Mesothelial cell of epicardium (in vitro differentiated cells): ENCODE data around the gene SIGLEC6. TPM values are rescaled to one million over a fixed set of nuclear protein-coding genes. Genes with fewer than 3 reads are reported as not detected.

Source experiments
- DNase-seq, 2 experiments: peaks; one replicate each; pipeline ENCODE4 v3.0.0; 2021; ENCODE audit warnings: low spot score in 2 of 2; ENCODE audit not compliant: unreplicated experiment in 2 of 2
- H3K27ac Mint-ChIP-seq: 2 replicates; pipeline ENCODE4 v1.8.0; 2021; ENCODE audit warnings: mixed read lengths
- H3K27me3 Mint-ChIP-seq: 2 replicates; pipeline ENCODE4 v1.8.0; 2021; ENCODE audit warnings: low read depth, mixed read lengths
- H3K36me3 Mint-ChIP-seq: 2 replicates; pipeline ENCODE4 v1.8.0; 2021; ENCODE audit warnings: mixed read lengths
- H3K4me1 Mint-ChIP-seq: 2 replicates; pipeline ENCODE4 v1.8.0; 2021; ENCODE audit warnings: mixed read lengths
- H3K4me3 Mint-ChIP-seq: 2 replicates; pipeline ENCODE4 v1.8.0; 2021; ENCODE audit warnings: mild to moderate bottlenecking, moderate library complexity, mixed read lengths
- H3K9me3 Mint-ChIP-seq: 2 replicates; pipeline ENCODE4 v1.8.0; 2021; ENCODE audit warnings: mixed read lengths
- total RNA-seq: library from RNA; stranded (reverse); gene quantifications from 3 replicates; pipeline ENCODE4 v1.2.1, GENCODE V29; 2021
- TF ChIP-seq, protein P1 (sequence below): fragments of 200-600 bp; sonication (generic); IDR thresholded peaks from one replicate; pipeline ENCODE4 v1.5.0; 2021; ENCODE audit warnings: antibody characterized with exemption; ENCODE audit not compliant: unreplicated experiment

The SIGLEC6 gene
- total RNA-seq, 1 donor from 2014 or later: not detected

DNA sequence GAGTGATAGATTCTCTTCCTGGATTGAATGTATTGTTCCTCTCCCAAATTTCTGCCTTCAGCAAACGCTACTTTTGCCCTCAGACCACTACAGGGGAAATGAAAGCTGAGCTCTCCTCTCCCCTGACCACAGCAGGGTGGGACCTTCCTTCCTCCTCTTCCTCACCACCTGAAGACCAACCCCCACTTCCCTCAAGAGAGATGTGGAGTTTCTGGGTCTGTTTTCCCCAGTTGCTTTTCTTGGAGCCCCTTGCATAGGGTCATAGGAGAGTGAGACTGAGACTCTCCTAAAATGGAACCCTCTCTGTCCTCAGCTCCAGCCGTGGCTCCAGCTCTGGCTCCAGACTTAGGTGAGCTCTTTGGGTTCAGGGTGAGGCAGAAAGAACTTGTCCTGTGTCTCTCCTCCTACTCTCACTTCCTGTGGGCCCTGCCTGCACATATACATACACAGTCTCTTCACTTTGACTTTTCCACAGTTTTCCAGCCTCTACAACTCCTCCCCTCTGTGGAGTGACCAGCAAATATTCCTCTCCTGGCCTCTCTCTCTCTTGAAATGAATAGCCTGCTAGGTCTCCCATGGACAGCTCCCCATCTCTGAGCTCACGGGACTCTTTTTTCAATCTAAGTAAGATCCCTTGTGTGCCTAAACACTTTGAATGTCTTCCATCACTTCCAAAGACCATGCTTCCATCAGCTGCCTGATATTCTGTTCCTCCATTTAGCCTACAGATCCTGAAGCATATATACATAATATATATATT is 20.4 kb upstream of the SIGLEC6 start:
- Mint-ChIP-seq H3K4me3 (no peak overlapping the region), H3K27me3 (no peaks in the 10 kb centered on the region), H3K27ac (no peak overlapping the region), H3K4me1 (no peaks in the 10 kb centered on the region), H3K9me3 (peaks cover 53% of the 10 kb centered on the region), H3K36me3 (no peaks in the 10 kb centered on the region)
- TF ChIP-seq, protein P1, sequence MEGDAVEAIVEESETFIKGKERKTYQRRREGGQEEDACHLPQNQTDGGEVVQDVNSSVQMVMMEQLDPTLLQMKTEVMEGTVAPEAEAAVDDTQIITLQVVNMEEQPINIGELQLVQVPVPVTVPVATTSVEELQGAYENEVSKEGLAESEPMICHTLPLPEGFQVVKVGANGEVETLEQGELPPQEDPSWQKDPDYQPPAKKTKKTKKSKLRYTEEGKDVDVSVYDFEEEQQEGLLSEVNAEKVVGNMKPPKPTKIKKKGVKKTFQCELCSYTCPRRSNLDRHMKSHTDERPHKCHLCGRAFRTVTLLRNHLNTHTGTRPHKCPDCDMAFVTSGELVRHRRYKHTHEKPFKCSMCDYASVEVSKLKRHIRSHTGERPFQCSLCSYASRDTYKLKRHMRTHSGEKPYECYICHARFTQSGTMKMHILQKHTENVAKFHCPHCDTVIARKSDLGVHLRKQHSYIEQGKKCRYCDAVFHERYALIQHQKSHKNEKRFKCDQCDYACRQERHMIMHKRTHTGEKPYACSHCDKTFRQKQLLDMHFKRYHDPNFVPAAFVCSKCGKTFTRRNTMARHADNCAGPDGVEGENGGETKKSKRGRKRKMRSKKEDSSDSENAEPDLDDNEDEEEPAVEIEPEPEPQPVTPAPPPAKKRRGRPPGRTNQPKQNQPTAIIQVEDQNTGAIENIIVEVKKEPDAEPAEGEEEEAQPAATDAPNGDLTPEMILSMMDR: no peak
- DNase-seq: no peak

DNA sequence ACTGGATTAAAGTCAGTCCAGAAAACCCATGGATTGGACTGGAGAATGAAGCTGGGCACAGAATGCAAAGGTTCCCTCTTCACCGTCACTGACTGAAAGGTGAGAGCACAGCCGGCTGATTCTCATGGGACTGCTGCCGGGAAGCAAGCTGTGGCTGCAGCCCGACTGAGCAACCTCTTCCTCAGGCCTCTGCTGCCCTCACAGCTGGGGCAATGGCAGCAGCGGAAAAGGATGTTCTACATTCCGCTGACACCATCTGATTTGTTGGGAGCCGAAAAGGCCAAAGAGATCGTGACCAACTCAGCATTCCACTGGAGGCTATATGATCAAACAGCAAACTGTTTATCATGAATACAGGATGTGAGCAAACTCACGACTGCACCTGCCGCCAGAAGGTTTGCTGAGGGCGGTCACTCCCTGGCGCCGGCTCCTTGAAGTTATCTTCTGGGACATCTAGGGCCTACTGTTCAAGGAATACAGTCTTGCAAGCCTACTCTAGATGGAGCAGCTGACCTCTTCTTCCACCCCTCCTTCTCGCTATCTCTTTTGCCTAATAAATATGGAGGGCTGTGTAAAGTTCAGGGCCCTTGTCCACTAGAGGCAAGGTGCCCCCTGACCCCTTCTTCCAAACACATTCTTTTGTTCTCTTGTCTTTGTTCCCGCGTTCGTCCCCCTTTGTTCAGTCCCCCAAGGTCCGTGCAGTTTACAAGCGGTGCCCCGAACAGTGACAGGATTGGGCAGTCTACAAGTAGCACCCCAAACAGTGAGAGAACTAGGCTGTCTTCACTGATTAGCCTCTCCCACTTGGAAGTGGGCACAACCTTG is 19.6 kb upstream of the SIGLEC6 start:
- H3K27me3 Mint-ChIP-seq: no peaks in the 10 kb centered on the region
- no peak overlapping the region for H3K27ac Mint-ChIP-seq
- peak in 1 of 2 experiments; percentile 25 for DNase-seq
- H3K9me3 Mint-ChIP-seq: peaks cover 51% of the 10 kb centered on the region
- TF ChIP-seq, protein P1: no peak
- H3K4me3 Mint-ChIP-seq: no peak overlapping the region
- H3K36me3 Mint-ChIP-seq: no peaks in the 10 kb centered on the region
- no peaks in the 10 kb centered on the region for H3K4me1 Mint-ChIP-seq

DNA sequence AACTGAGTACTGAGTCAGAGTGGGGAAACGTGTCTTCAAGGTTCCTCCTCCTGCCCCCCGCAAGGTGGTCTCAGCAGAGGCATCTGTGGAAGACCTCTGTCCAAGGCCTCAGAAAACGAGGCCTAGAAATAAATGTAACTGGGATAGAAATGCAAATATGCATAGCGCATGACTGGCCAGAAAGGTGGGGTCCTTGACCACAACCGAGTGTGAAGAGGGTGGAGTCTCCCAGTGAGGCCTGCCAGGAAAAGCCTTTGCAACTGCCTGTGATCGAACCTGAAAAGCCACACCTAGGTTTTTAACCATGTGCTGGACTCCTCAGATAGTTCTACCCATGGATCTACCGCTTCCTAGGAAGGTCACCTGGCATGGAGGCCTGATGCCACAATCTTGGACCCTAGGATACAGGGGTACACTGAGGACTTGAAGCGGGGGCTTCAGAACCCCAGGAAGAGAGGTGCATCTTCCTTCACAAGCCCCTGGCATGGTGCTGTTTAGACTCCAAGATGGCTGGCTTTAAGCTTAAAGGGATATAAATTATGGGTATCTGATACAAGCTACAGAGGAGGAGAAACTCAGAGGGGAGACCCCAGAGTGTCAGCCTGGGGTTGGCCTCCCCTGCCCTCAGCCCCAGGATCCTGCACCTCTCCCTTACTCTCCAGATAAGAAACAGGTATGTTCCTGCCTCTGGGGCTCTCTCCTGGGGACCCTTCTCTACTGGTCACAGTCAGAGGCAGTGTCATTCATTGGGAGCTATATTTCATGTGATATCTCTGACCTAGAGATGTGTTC is 18.3 kb upstream of the SIGLEC6 start:
- Mint-ChIP-seq H3K4me3 (no peak overlapping the region), H3K27me3 (no peaks in the 10 kb centered on the region), H3K36me3 (no peaks in the 10 kb centered on the region), H3K4me1 (no peaks in the 10 kb centered on the region), H3K27ac (no peak overlapping the region), H3K9me3 (peaks cover 42% of the 10 kb centered on the region)
- TF ChIP-seq, protein P1: no peak
- peak in 1 of 2 experiments; percentile 11 for DNase-seq

DNA sequence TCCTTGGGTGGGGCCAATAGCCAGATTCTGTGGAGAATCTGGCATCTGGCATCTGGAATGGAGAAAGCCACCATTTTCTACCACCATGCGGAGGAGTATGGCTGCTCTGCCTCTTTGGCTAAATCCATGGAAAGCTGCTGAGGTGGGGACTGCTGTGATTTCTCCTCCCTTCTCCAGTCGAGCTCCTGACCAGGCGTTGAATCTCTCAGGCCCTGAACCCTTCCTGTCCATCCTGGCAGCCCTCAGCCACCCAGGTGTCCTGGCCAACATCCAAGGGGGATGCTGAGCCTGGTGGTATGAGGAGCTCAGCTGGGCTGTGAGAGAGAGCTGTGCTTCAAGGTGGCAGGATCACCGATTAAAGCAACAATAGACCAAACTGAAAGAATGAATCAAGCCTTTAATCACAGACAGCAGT is 17.4 kb upstream of the SIGLEC6 start:
- no peaks in the 10 kb centered on the region for H3K36me3 Mint-ChIP-seq
- no peak overlapping the region for H3K4me3 Mint-ChIP-seq
- H3K27me3 Mint-ChIP-seq: no peaks in the 10 kb centered on the region
- no peak overlapping the region for H3K27ac Mint-ChIP-seq
- TF ChIP-seq, protein P1: no peak
- peaks cover 41% of the 10 kb centered on the region for H3K9me3 Mint-ChIP-seq
- no peak for DNase-seq
- H3K4me1 Mint-ChIP-seq: no peaks in the 10 kb centered on the region

DNA sequence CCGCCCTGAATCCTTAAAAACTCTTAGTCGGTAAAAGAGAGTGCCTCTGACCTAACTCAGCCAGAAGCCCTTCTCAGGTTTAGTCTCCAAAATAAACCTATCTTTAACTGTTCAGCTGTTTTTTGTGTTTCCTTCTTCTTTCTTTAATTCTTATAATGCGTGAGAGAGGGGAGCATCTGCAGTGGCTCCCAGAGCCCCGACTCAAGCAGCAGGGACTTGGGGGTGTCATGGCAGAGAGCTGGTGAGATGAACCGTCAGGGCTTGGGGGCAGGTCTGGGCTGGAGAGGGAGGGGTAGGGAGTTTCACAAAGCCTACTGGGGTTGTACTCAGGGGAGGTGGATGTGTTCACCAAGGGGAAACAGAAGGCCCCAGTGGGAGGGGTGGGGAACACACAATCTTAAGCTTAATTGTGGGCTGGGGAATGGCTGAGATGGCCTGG is 16.8 kb upstream of the SIGLEC6 start:
- no peaks in the 10 kb centered on the region for H3K36me3 Mint-ChIP-seq
- TF ChIP-seq, protein P1: no peak
- no peaks in the 10 kb centered on the region for H3K4me1 Mint-ChIP-seq
- no peak overlapping the region for H3K4me3 Mint-ChIP-seq
- no peak for DNase-seq
- no peaks in the 10 kb centered on the region for H3K27me3 Mint-ChIP-seq
- H3K27ac Mint-ChIP-seq: no peak overlapping the region
- peaks cover 44% of the 10 kb centered on the region for H3K9me3 Mint-ChIP-seq
